Measurements from ENCODE around the gene MOB1B. TPM values are rescaled to one million over a fixed set of nuclear protein-coding genes. Genes with fewer than 3 reads are reported as not detected.

Gene MOB1B
- total RNA-seq, 1 experiment from 2014 or later = 33.2 TPM

GRCh38 chr4:70855464-70855863, 46.7 kb upstream of the MOB1B start (continued):
- TF ChIP-seq ZBTB33 (IDR thresholded peaks at IDR 0.05; ENCODE audit: extremely low read depth, insufficient replicate concordance, low read length) (no peak), ATF3 (IDR thresholded peaks at IDR 0.05) (no peak), ZNF274 (IDR thresholded peaks at IDR 0.05; ENCODE audit: low read depth, low read length) (no peak), JUND (IDR thresholded peaks at IDR 0.05) (no peak)

- no peaks in the 10 kb centered on the region for H3K36me3 ChIP-seq (ENCODE audit: control insufficient read depth in 1 of 2, insufficient read depth in 2 of 2, low read length in 2 of 2)
- intact Hi-C loops (cut with micrococcal nuclease) = no loop called here
- H3K4me2 ChIP-seq (ENCODE audit: low read length) = no peak overlapping the region
- H3K9me2 ChIP-seq (ENCODE audit: insufficient read depth) = no peaks in the 10 kb centered on the region
- RAD21 ChIA-PET (ENCODE audit: low non-redundant PET in 1 of 2, low total read pairs in 2 of 2, uncharacterized antibody in 2 of 2, unreplicated experiment in 2 of 2) = no interaction called here
- no peaks in the 10 kb centered on the region for H3K27me3 ChIP-seq (ENCODE audit: insufficient read depth, low read length)
- TF ChIP-seq POLR2A (IDR thresholded peaks at IDR 0.05; ENCODE audit: borderline replicate concordance, extremely low read depth, insufficient read depth, insufficient read length) (no peak), ZFX (IDR thresholded peaks at IDR 0.05) (no peak), POLR2AphosphoS5 (IDR thresholded peaks at IDR 0.05; ENCODE audit: low read depth, low read length) (no peak), ZBTB33 (IDR thresholded peaks at IDR 0.05; ENCODE audit: extremely low read depth, insufficient replicate concordance, low read length) (no peak), TCF7L2 (IDR thresholded peaks at IDR 0.05; ENCODE audit: borderline replicate concordance, extremely low read depth, insufficient read depth, insufficient read length) (no peak)
- H2AFZ ChIP-seq (ENCODE audit: low read depth, low read length, poor library complexity, severe bottlenecking) = no peak overlapping the region
- DNase-seq (ENCODE audit: low read depth, low spot score) (no peak), ATAC-seq (no peak)
- no peaks in the 10 kb centered on the region for H4K20me1 ChIP-seq (ENCODE audit: insufficient read depth)
- CTCF ChIA-PET = no interaction called here
- POLR2A ChIA-PET = no interaction called here
- H3K4me1 ChIP-seq (ENCODE audit: control insufficient read depth in 1 of 2, insufficient read depth in 2 of 2, low read length in 2 of 2) = no peaks in the 10 kb centered on the region
- no peak overlapping the region for H3K27ac ChIP-seq (ENCODE audit: low read depth, low read length)
- no peak overlapping the region for H3K9ac ChIP-seq (ENCODE audit: low read length)
- no peak overlapping the region for H3K4me3 ChIP-seq (replicated peaks in 1 of 2; ENCODE audit: low read depth in 1 of 2, low read length in 2 of 2)
- no peaks in the 10 kb centered on the region for H3K79me2 ChIP-seq (ENCODE audit: insufficient read depth, low read length)
- no peaks in the 10 kb centered on the region for H3K9me3 ChIP-seq (ENCODE audit: control insufficient read depth in 1 of 2, insufficient read depth in 1 of 2, low read depth in 1 of 2, low read length in 2 of 2)
- BruUV-seq (replicated peaks) = no TSS peak
Measured at GRCh38 chr4:70858454-70858853, 43.7 kb upstream of the MOB1B start.

Data from HCT116 (cell line).